ENCODE data around the gene MPP3.

DNA sequence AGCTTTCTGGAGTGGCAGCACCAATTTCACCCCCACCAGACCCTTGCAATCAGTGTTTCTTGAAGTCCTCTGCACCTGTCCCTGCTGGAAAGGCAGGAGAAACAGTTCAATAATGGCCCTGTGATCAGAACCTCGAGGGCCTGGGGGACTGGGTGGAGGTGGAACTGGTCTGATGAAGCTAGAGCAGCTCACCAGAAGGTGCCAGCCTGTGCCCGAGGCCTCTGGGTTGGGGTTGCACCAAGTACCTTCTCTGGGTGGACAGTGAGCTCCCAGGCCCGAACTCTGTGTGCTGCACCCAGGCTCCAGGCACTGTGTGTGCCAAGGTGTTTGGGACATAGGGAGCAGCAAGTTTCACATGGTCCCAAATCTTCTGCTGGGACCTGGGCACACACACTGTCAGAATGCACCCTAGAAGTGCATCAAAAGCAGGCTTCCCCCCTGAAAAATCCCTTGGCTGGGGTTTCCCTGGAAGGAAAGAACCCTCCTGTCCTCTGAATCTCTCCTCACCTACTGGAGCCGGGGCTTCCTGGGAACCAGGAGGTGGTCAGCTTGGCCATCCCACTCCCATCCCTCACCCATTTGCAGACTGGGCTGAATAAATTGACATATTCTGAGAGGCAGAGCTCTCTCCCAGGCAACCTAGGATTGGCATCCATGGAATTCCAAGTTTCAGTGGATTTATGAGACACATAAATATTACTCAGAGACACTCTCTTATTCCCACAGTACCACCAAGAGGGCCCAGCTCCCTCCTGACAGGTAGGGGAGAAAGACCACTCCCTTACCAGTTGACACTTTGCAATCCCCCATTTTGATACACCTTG, 31.4 kb upstream of the MPP3 start:
- TF ChIP-seq POLR2AphosphoS5 (IDR thresholded peaks at IDR 0.05; ENCODE audit: borderline replicate concordance, low read depth, low read length) (no peak), EZH2 (IDR thresholded peaks at IDR 0.05) (no peak), FOXP2 (optimal IDR thresholded peaks at IDR 0.05; ENCODE audit: control extremely low read depth, extremely low read length, insufficient read depth) (no peak)

Measured in SK-N-MC (cell line).